Testis (tissue), 3 donors: ENCODE results near the gene ERFE. TPM values are rescaled to one million over a fixed set of nuclear protein-coding genes. Genes with fewer than 3 reads are reported as not detected.

ENCODE experiments used
- DNase-seq: peaks from one replicate; pipeline ENCODE4 v3.0.0-alpha.2; 2019
- H3K27ac ChIP-seq, 2 donors: fragments of 200-600 bp; sonication (generic); one replicate each; pipeline ENCODE4 v1.5.1; 2019
- H3K27me3 ChIP-seq: fragments of 200-600 bp; sonication (generic); one replicate; pipeline ENCODE4 v1.5.1; 2019
- H3K36me3 ChIP-seq: fragments of 200-600 bp; sonication (generic); one replicate; pipeline ENCODE4 v1.5.1; 2017; ENCODE audit warnings: low read depth; ENCODE audit errors: missing control alignments
- H3K4me1 ChIP-seq: fragments of 200-600 bp; sonication (generic); one replicate; pipeline ENCODE4 v1.5.1; 2019
- H3K4me3 ChIP-seq, 2 donors: fragments of 200-600 bp; sonication (generic); one replicate each; pipeline ENCODE4 v1.5.1; 2017 to 2019
- H3K9me3 ChIP-seq: fragments of 200-600 bp; sonication (generic); one replicate; pipeline ENCODE4 v1.5.1; 2017
- CTCF ChIP-seq, 3 experiments: fragments of 450-650 bp in 2 of 3; fragments of 200-600 bp in 1 of 3; sonication (generic) in 1 of 3; IDR thresholded peaks; one replicate each; pipeline ENCODE4 v1.5.1; 2016 to 2019; ENCODE audit warnings: antibody characterized with exemption in 3 of 3, mild to moderate bottlenecking in 2 of 3, moderate library complexity in 1 of 3
- POLR2A ChIP-seq: fragments of 450-650 bp; IDR thresholded peaks from one replicate; pipeline ENCODE4 v1.6.1; 2017; ENCODE audit warnings: antibody characterized with exemption, mild to moderate bottlenecking, moderate library complexity
- WGBS, 2 donors: methylation state at CpG; one replicate each; pipeline ENCODE4 v1.1.5; 2018; 5-methylcytosine and 5-hydroxymethylcytosine counted together
- intact Hi-C: fragments of 100-400 bp; cut with DNase I; formaldehyde crosslinking; loops from one replicate; pipeline ENCODE4 v1.15.1; 2023; ENCODE audit warnings: low total_unique reads
- polyA plus RNA-seq: library from polyadenylated mRNA; stranded (reverse); fragments of 350-450 nt; fragmentation: Illumina TruSeq; extraction: RNeasy Lipid Tissue Mini Kit (QIAGEN cat#74804); gene quantifications from one replicate; pipeline ENCODE4 v1.2.3, GENCODE V29; 2014; ENCODE audit warnings: low read depth, low replicate concordance; ENCODE audit not compliant: insufficient read depth
- total RNA-seq, 2 donors: library from RNA; depleted of rRNA; stranded (reverse); fragments of >200 nt; gene quantifications; one replicate each; pipeline ENCODE4 v1.2.3, GENCODE V29; 2016

Gene ERFE
- total and polyA plus RNA-seq, 3 donors from 2014 or later, result 9.5 to 31.0 (median 23.1) TPM

GRCh38 chr2:238149841-238150572 is 8.8 kb upstream of the ERFE start:
- no peak for DNase-seq
- Histone ChIP-seq H3K27me3 (no peaks in the 10 kb centered on the region), H3K4me3 (no peak overlapping the region), H3K9me3 (no peaks in the 10 kb centered on the region), H3K4me1 (no peaks in the 10 kb centered on the region), H3K36me3 (no peaks in the 10 kb centered on the region), H3K27ac (no peak overlapping the region)
- 83% methylated on average over 14 of the region's 14 CpGs; no CpG with 5 or more reads in 1 of the 2 donors for WGBS, 2 donors
- TF ChIP-seq CTCF (IDR thresholded peaks at IDR 0.05) (no peak), POLR2A (no peak)
- intact Hi-C loops, result no loop called here

- Histone ChIP-seq H3K27ac (no peak overlapping the region), H3K4me3 (no peak overlapping the region), H3K9me3 (no peaks in the 10 kb centered on the region), H3K4me1 (no peaks in the 10 kb centered on the region), H3K36me3 (no peaks in the 10 kb centered on the region), H3K27me3 (no peaks in the 10 kb centered on the region)
- TF ChIP-seq CTCF (IDR thresholded peaks at IDR 0.05) (no peak), POLR2A (no peak)
- 95 to 100% methylated on average over 2 to 25 of the region's 25 CpGs for WGBS, 2 donors
- no peak for DNase-seq
- intact Hi-C loops, result no loop called here
These were observed 8.1 kb upstream of the ERFE start for GRCh38 chr2:238150686-238151085.

- H3K27me3 ChIP-seq, result no peaks in the 10 kb centered on the region
- no peaks in the 10 kb centered on the region for H3K36me3 ChIP-seq
- DNase-seq, result no peak
- WGBS, 2 donors, result 80 to 86% methylated on average over 6 to 13 of the region's 13 CpGs
- H3K27ac ChIP-seq, result no peak overlapping the region
- intact Hi-C loops, result no loop called here
- H3K4me3 ChIP-seq, result no peak overlapping the region
- TF ChIP-seq CTCF (IDR thresholded peaks at IDR 0.05), result no peak
- TF ChIP-seq POLR2A, result no peak
- no peaks in the 10 kb centered on the region for H3K9me3 ChIP-seq
- H3K4me1 ChIP-seq, result no peaks in the 10 kb centered on the region
These were observed 7.6 kb upstream of the ERFE start for GRCh38 chr2:238151205-238151604.

GRCh38 chr2:238151628-238152235 is 7.0 kb upstream of the ERFE start:
- DNase-seq, result no peak
- intact Hi-C loops, result no loop called here
- TF ChIP-seq POLR2A, result no peak
- TF ChIP-seq CTCF (IDR thresholded peaks at IDR 0.05), result no peak
- Histone ChIP-seq H3K9me3 (no peaks in the 10 kb centered on the region), H3K4me1 (no peaks in the 10 kb centered on the region), H3K36me3 (no peaks in the 10 kb centered on the region), H3K4me3 (no peak overlapping the region), H3K27ac (no peak overlapping the region), H3K27me3 (no peaks in the 10 kb centered on the region)
- 86 to 92% methylated on average over 15 to 16 of the region's 16 CpGs for WGBS, 2 donors
